ENCODE data around the gene CAMSAP3.
"Not testable (repeated sequence)": the region's sequence is repeated elsewhere in the genome, so short reads cannot be mapped to it uniquely, and the experiment has no call there.

CAMSAP3 gene

DNA sequence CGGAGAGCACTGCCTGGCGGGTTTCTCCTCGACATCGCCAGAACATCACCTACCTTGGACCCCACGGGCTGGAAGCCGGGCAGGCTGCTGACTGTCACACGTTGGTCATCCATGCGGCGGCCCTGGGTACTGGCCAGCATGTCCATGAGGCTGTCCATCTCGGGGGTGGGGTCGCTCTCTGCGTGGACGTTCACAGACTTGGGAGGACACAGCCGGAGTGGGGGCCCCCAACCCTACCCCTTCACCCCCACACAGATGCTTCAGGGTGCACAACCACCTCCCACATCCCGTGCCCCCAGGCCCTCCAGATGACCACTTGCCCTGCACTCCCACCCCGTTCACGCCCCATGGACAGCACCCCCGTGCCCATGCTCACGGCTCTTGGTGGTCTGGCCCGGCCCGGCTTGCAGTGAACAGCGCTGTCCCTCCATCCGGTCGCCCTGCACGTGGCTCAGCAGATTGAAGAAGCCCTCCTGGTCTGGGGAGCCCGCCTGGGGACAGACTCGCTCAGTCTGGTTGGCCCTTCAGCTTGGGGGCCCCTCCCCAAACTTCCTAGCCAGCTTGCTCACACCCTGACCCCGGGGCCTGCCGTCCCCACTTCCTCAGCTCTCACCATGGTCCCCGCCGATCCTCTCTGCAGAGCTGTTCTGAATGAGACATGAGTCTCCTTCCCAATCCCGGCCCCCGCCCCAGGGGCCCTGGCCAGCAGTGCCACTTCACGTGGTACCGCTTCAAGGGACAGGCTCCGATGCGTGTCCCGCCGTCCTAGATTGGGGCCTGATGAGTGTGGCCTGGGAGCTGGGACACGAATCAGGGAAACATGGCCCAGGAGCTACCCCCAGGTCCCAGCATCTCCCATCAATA is 36.9 kb downstream of the CAMSAP3 start:
- DNase-seq, result no peak

DNA sequence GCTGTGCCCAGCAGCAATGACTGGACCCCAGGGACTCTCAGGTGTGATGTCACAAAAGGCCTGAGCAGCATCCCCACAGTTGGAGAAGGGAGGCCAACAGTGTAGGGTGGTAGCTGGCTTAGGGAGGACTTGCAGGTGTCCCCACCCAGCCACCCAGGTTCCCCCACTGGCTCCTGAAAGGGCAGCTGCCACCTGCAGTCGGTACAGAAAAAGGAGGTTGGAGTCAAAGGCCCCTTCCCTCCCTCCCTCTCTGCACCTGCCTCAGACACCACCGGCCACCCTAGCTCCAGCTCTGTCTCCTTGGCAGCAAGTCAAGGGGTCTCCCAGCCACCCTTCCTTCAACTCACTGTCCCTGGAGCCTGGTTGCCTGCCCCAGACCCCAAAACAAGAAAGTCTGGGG is 38.0 kb downstream of the CAMSAP3 start, which contains the start of gene PCP2:
Gene PCP2 (minus strand): TSS at position 22 of the 400 bp plus-strand sequence. CDS start 262 bp downstream, outside the sequence.
- no peak for DNase-seq

DNA sequence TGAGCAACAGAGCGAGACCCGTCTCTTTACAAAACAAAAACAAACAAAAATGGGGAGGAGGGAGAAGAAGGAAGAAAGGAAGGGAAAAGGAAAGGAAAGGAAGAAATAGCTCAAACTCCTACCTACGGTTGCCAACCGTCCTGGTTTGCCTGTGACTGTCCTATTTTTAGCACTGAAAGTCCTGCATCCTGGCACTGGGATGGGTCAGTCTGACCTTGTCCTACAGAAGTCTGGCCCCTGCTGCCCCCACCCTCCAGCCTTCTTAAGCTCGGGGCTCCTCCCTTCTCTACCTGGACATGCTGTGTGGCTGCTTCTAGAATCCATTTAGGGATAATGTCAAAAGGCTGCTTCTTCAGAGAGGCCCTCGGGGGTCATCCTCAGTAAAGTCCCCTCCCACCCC is 40.0 kb downstream of the CAMSAP3 start:
- no peak for DNase-seq

DNA sequence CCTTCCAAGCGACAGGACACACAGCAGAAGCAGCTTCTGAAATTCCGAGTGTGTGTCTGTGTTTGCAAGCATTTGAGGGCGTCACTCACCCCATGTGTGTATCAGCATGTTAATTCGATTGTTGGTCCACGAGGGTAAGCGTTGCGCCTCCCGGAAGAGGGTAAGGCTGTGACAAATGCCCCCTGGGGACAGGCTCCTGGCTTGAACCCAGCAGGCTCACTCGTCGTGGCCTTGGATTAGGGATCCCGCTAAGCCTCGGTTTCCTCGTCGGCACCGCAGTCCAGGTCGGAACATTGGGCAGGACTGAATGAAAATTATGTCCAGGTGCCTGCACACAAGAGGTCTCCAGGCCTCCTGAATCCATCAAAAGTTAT is 40.6 kb downstream of the CAMSAP3 start:
- DNase-seq, result no peak

DNA sequence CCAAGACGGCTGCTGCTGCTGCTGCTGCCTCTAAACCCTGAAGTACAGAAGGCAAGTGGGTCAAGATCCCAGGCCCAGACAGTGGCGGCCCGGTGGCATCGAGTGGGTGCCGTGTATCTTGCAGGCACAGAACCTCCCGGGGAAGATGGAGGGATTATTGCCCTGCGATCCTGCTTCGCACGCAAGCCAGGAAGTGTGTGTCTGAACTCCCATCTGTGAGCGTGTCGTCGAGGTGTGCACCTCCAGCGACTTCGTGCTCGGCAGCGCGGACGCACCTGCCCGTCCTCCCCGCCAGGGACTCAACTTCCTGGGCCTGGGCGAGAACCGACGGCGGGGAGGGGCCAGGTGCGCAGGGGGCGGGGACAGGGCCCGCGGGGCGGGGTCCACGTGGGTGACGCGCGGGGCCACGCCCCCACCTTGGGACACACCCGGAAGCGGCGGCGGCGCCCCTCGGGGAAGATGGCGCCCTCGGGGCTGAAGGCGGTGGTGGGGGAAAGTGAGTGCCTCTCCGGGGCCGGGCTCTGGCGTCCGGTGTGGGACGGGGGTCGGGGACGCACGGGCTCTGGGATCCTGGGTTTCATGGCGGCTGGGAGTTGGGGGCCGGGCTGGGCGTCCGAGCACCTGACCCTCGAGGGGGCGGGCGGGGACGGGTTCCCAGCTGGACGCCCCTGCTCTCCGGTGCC is 41.2 kb downstream of the CAMSAP3 start, which contains the start of gene STXBP2:
Gene STXBP2 (plus strand): TSS at position 420 of the 683 bp plus-strand sequence. CDS start 40 bp downstream, at position 460.
- no peak for DNase-seq

DNA sequence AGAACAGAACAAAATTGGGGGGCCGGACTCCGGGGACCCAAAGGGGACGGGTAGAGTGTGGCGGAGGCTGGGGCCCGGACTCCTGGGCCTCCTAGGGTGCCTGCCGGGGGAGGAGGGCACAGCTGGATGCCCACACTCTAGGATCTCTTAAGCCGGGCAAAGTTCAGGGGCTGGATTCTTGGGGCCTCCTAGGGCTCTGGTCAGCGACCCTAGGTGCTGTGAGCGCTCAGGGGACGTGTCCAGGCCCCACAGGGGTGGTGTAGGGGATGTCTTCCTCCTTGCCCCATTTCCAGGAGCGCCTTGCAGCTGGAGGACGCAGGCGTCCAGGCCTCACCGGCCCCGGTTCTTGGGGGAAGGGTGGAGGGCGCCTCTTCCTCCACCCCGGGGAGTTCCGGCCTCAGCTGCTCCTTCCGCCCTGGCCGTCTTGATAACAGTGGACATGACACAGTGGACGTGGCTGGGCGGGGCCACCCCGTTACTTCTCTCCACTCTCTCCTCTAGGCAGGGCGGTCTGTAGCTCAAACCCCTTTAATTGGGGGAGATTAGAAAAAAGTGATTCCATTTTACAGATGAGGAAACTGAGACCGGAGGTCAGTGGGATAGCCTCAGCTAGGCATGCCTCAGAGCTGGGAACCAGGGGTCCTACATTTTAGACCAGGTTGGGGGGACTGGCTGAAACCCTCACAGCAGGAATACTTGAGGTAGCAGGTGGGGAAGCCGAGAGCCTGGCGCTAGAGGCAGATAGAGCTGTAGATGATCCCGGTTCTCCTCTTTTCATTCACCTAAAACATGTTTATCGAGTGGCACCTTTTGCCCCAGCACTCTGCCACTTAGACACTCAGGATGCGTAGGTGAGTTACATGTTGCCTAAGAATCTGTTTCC is 42.0 kb downstream of the CAMSAP3 start:
- no peak for DNase-seq

DNA sequence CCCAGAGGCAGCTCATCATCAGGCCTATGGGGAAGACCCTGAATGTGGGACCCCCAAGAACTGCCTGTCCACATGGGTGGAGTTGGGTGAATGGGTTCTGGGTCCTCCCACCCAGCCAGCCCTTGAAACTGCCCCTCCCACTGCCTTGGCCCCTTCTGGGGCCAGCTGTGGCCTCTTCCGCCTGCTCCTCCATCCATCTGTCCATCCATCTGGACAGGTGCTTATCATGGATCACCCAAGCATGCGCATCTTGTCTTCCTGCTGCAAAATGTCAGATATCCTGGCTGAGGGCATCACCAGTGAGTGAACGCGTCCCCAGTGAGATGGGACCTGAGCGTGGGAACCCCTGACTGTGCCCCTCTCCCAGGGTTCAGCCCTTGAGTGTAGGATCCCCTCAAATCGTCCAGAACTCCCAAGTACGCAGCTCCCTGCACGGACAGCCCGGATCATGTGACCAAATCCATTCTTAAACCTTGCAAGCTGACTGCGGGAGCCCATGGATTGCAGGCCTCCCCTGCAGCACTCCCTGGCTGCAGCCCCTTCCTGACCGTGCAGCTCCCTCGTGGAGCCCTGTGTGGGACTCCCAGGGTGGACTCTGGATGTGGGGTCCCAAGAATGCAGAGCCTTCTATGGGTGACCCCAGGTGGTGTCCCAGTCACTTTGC is 43.3 kb downstream of the CAMSAP3 start:
- no peak for DNase-seq

DNA sequence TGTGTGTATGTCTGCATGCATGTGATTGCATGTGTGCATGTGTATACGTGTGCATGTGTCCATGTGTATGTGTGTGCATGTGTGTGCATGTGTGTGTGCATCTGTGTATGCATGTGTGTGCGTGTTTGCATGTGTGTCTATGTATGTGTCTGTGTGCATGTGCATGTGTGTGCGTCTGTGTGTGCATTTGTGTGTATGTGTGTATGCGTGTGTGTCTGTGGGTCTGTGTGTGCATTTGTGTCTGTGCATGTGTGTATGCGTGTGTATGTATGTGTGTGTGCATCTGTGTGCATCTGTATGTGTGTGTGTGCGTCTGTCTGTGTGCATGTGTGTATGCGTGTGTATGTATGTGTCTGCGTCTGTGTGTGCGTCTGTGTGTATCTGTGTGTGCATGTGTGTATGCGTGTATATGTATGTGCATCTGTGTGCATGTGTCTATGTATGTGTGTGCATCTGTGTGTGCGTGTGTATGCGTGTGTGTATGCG is 44.2 kb downstream of the CAMSAP3 start:
- DNase-seq, result no peak

DNA sequence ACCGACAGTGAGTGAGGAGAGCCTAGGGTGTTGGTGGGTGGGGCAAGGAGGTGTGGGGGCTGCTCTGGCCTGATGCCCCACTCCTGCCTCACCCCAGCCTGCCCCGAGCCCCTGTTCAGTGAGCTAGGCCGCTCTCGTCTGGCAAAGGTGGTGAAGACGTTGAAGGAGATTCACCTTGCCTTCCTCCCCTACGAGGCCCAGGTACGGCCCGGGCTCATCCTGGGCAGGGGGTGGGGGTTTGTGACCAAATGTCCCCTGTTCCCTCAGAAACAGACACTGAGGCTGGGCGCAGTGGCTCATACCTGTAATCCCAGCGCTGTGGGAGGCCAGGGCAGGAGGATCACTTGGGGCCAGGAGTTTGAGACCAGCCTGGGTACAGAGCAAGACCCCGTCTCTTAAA is 45.1 kb downstream of the CAMSAP3 start:
- DNase-seq, result no peak

DNA sequence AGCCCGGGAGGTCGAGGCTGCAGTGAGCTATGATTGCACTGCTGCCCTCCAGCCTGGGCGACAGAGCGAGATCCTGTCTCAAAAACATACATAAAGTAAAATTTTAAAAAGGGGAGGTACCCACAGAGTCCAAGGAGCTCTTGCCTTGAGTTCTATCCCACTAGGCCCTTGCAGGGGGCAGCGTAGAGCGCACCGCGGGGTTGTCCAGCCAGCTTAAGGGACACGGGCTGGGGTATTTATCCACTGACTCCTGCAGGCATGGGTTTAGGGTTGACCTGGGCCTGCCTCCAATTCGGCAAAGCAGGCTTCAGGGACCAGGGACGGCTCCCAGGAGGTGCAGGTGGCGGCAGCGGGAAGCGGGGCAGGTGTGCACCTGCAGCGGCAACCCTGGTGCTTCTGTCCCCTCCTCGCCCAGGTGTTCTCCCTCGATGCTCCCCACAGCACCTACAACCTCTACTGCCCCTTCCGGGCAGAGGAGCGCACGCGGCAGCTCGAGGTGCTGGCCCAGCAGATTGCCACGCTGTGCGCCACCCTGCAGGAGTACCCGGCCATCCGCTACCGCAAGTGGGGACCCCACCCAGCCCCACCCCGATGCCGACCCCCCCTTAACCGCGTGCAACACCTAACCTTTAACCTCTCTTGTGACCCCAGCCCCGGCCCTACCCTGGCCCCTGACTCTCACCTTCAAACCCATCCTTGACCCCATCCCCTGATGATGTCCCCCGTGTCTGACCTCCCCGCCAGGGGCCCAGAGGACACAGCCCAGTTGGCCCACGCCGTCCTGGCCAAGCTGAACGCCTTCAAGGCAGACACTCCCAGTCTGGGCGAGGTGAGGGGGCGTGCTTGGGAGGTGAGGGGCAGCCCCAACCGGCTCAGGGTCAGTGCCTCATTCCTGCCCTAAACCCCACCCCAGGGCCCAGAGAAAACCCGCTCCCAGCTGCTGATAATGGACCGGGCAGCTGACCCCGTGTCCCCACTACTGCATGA is 45.9 kb downstream of the CAMSAP3 start:
- no peak for DNase-seq

DNA sequence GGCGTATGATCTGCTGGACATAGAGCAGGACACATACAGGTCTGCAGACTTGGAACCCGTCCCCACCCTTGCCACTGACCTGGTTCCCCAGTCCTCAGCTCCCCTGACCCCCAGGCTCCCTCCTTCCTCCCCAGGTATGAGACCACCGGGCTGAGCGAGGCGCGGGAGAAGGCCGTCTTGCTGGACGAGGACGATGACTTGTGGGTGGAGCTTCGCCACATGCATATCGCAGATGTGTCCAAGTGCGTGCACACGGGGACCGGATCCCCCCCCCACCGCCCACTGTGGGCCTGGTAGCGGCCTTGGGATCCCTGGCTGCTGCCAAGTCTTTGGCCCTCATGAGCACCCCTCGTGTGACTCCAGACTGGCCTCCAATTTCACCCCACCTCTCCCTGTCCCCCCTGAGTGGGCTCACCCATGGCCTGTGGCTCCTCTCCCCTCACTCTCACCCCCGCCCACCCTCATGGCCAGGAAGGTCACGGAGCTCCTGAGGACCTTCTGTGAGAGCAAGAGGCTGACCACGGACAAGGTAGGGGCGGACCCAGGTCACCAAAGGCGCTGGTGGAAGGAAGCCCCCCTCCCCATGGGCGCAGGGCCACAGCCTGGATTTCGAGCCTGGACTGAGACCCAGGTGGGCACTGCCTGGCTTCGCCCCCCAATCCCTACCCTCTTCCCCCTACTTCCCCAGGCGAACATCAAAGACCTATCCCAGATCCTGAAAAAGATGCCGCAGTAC is 46.8 kb downstream of the CAMSAP3 start:
- no peak for DNase-seq

DNA sequence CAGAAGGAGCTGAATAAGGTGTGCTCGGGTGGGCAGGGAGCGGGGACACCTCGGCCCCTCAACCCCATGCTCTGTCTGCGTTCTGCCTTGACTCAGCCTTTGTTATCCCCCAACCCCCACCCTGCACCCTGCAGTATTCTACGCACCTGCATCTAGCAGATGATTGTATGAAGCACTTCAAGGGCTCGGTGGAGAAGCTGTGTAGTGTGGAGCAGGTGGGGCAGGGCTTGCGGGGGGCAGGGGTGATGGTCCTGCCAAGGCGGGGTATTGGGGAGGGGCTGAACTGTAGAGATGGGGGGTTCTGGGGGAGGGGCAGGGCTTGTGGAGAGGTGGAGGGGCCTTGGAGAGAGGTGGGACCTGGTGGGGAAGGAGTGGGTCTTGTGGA is 47.4 kb downstream of the CAMSAP3 start:
- no peak for DNase-seq

DNA sequence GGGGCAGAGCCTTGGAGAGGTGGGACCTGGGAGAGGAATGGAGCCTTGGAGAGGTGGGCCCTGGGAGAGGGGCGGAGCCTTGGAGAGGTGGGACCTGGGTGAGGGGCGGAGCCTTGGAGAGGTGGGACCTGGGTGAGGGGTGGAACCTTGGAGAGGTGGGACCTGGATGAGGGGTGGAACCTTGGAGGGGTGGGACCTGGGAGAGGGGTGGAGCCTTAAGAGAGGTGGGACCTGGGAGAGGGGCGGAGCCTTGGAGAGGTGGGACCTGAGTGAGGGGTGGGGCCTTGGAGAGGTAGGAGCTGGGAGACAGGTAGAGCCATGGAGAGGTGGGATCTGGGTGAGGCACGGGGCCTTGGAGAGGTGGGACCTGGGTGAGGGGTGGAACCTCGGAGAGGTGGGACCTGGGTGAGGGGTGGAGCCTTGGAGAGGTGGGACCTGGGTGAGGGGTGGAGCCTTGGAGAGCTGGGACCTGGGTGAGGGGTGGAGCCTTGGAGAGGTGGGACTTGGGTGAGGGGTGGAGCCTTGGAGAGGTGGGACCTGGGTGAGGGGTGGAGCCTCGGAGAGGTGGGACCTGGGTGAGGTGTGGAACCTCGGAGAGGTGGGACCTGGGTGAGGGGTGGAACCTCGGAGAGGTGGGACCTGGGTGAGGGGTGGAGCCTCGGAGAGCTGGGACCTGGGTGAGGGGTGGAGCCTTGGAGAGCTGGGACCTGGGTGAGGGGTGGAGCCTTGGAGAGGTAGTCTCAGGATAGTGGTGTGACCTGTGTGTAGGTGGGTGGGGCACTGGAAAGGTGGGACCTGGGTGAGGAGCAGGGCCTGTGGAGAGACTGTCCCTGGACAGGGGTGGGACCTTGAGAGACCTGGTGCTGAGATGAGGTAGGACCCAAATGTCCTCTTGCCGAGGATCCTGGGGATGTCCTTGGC is 48.2 kb downstream of the CAMSAP3 start:
- not testable (repeated sequence) for DNase-seq

DNA sequence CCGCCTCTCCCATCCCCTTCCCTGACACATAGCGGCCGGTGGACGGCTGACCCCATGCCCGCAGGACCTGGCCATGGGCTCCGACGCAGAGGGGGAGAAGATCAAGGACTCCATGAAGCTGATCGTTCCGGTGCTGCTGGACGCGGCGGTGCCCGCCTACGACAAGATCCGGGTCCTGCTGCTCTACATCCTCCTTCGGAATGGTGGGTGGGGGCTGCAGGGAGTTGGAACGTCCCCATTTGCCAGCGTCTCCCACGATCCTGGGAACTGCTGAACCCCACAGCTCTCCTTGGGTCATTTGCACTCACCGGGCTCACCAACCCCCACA is 48.9 kb downstream of the CAMSAP3 start:
- DNase-seq, result no peak

DNA sequence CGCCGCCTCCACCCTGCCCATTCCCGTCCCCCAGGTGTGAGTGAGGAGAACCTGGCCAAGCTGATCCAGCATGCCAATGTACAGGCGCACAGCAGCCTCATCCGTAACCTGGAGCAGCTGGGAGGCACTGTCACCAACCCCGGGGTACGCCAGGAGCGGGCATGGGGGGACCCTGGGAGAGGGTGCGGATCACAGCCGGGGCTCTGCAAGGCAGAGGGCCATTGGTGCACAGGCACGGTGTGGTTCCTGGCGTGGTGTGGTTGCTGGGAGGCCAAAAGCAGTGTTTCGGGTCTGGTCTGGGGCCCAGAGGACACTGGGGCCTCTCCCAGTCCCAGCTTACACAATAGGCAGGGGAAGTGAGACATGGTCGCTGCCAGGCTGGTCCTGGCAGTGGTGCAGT is 49.5 kb downstream of the CAMSAP3 start:
- no peak for DNase-seq

DNA sequence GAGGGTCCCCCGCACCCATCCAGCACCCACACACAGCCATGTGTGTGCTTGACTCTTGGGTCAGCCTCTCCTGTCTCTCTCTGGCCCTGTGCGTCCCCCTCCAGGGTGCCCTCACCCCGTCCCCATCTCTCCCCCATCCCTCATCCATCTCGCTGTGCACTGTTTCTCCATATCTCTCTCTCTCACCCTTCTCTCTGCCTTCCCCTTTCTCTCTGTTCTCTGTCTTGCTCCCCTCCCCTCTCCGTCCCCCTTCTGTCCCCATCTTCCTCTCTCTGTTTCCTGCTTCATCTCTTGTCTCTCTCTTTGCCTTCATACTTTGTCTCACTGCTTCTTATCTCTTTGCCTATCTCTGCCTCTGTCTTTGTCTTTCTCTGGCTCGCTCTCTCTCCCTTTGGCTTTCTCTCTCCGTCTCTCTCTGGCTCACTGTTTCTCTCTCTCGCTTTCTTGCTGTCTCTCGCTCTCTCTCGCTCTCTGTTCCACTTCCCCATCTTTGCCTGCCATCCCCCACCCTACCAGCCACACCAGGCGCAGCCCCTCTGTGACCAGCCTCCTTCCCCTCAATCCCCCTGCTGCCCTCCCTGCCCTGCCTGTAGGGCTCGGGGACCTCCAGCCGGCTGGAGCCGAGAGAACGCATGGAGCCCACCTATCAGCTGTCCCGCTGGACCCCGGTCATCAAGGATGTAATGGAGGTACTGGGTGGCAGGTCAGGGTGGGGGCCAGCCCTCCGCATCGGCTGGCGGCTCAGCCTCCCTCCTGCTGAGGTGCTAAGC is 50.2 kb downstream of the CAMSAP3 start:
- DNase-seq, result no peak

DNA sequence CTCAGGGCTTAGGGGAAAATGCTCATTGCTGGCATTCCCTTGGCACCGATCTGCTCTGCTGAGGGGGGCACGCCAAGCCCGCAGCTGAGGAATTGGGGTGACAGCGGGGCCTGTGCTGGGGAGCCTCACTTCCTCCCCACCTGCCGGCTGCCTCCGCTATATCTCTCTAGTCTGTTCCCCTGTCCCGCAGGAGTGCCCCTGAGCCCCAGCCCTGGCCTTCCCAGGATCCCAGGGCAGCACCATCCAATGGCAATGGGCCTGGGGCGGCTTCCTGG is 50.7 kb downstream of the CAMSAP3 start:
- DNase-seq, result no peak

DNA sequence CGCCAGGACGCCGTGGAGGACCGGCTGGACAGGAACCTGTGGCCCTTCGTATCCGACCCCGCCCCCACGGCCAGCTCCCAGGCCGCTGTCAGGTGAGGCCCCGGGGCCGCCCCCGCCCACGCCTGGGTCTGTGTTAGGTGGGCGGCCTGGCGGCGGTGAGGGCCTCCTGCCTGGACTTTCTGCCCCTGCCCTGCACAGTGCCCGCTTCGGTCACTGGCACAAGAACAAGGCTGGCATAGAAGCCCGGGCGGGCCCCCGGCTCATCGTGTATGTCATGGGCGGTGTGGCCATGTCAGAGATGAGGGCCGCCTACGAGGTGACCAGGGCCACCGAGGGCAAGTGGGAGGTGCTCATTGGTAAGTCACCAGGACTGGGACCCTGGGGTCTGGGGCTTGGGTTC is 51.5 kb downstream of the CAMSAP3 start:
- no peak for DNase-seq
